Motor neuron (in vitro differentiated cells): ENCODE results near the gene ALLC. TPM values are rescaled to one million over a fixed set of nuclear protein-coding genes. Genes with fewer than 3 reads are reported as not detected.
"Not testable (repeated sequence)": the region's sequence is repeated elsewhere in the genome, so short reads cannot be mapped to it uniquely, and the experiment has no call there.

Experiments used
- ATAC-seq, 8 experiments: fragments of 200-7000 bp; cut with Tn5 transposase; replicated peaks in 6 of 8; 2 replicates each; pipeline ENCODE4 v1.8.0; 2021; ENCODE audit warnings: mild to moderate bottlenecking in 8 of 8, moderate library complexity in 8 of 8
- H3K27ac ChIP-seq, 2 donors: fragments of 250-450 bp; sonication (Bioruptor Pico); 2 replicates each; pipeline ENCODE4 v1.9.0; 2021; ENCODE audit warnings: antibody characterized with exemption in 2 of 2, mild to moderate bottlenecking in 2 of 2, moderate library complexity in 1 of 2
- H3K4me1 ChIP-seq, 2 donors: fragments of 250-450 bp; sonication (Bioruptor Pico); replicated peaks in 1 of 2; 2 replicates each; pipeline ENCODE4 v1.6.1; 2021; ENCODE audit warnings: antibody characterized with exemption in 2 of 2, mild to moderate bottlenecking in 2 of 2, moderate library complexity in 1 of 2
- H3K4me3 ChIP-seq, 5 donors: fragments of 250-450 bp; sonication (Bioruptor Pico); 2 replicates each; pipeline ENCODE4 v1.9.0; 2021; ENCODE audit warnings: antibody characterized with exemption in 5 of 5, mild to moderate bottlenecking in 5 of 5, moderate library complexity in 4 of 5
- whole genome bisulfite sequencing, 10 experiments: fragments of 450-650 bp; shearing (Covaris generic); methylation state at CpG; one replicate each; pipeline ENCODE4 v1.0.0; 2022; 5-methylcytosine and 5-hydroxymethylcytosine counted together
- in situ Hi-C, 9 experiments: fragments of 400-800 bp; cut with MboI; loops; one replicate each; pipeline ENCODE4 v1.15.0; 2021; ENCODE audit warnings: low sequenced_read_pairs in 9 of 9, low pct_unique_long_range_greater_than_20kb in 2 of 9; ENCODE audit not compliant: unreplicated experiment in 9 of 9
- total RNA-seq, 8 experiments: library from RNA; unstranded; fragments of 300-600 nt; gene quantifications; 2 replicates each; pipeline versions ENCODE4 v1.2.3 to v1.2.4, GENCODE V29; 2022

ALLC gene
- total RNA-seq, 8 experiments from 2014 or later: 0.13 to 1.1 (median 0.33) TPM; not detected in 4

- 53 to 73% (median 60%) methylated on average over 1 to 11 of the region's 12 CpGs; no CpG with 5 or more reads in 7 of the 10 experiments for WGBS, 10 experiments
- Histone ChIP-seq H3K4me1 (peaks cover 4 to 5% of the 10 kb centered on the region in 2 donors), H3K27ac (no peak overlapping the region), H3K4me3 (no peak overlapping the region)
- ATAC-seq: peak in 5 of 8 experiments; percentile 49 to 70 (median 52)
- in situ Hi-C loops: no loop called here
Measured at GRCh38 chr2:3628800-3629199, 29.2 kb upstream of the ALLC start.

GRCh38 chr2:3630631-3631030 lies 27.4 kb upstream of the ALLC start:
- Histone ChIP-seq H3K4me1 (peaks cover 9% of the 10 kb centered on the region in 2 donors), H3K27ac (no peak overlapping the region), H3K4me3 (no peak overlapping the region)
- WGBS, 10 experiments: 8 to 100% (median 93%) methylated on average over 1 to 7 of the region's 7 CpGs; no CpG with 5 or more reads in 1 of the 10 experiments
- ATAC-seq: no peak
- in situ Hi-C loops: no loop called here

- Histone ChIP-seq H3K4me3 (no peak overlapping the region), H3K27ac (no peak overlapping the region), H3K4me1 (peaks cover 9% of the 10 kb centered on the region in 2 donors)
- ATAC-seq: no peak
- in situ Hi-C loops: no loop called here
- WGBS, 10 experiments: 44 to 100% (median 85%) methylated on average over 1 to 5 of the region's 15 CpGs; no CpG with 5 or more reads in 3 of the 10 experiments
Measured at GRCh38 chr2:3631161-3631850, 26.7 kb upstream of the ALLC start.

GRCh38 chr2:3631851-3632659 lies 25.9 kb upstream of the ALLC start:
- ATAC-seq: no peak
- Histone ChIP-seq H3K27ac (no peak overlapping the region), H3K4me3 (no peak overlapping the region), H3K4me1 (peaks cover 9% of the 10 kb centered on the region in 2 donors)
- in situ Hi-C loops: no loop called here
- 20 to 100% (median 92%) methylated on average over 1 to 12 of the region's 26 CpGs; no CpG with 5 or more reads in 4 of the 10 experiments for WGBS, 10 experiments

GRCh38 chr2:3633089-3633981 lies 24.7 kb upstream of the ALLC start:
- WGBS, 10 experiments: 20 to 100% (median 100%) methylated on average over 1 to 9 of the region's 33 CpGs; no CpG with 5 or more reads in 1 of the 10 experiments
- in situ Hi-C loops: no loop called here
- peak in 1 of 8 experiments; percentile 38 for ATAC-seq
- Histone ChIP-seq H3K4me1 (peaks cover 9% of the 10 kb centered on the region in 2 donors), H3K27ac (no peak overlapping the region), H3K4me3 (no peak overlapping the region)

GRCh38 chr2:3633982-3634595 lies 23.9 kb upstream of the ALLC start:
- ATAC-seq: peak in 5 of 8 experiments; percentile 11 to 60 (median 43)
- in situ Hi-C loops: no loop called here
- 43 to 88% (median 72%) methylated on average over 1 to 6 of the region's 11 CpGs; no CpG with 5 or more reads in 1 of the 10 experiments for WGBS, 10 experiments

GRCh38 chr2:3634596-3635121 lies 23.3 kb upstream of the ALLC start:
- H3K4me3 ChIP-seq: no peak overlapping the region
- H3K4me1 ChIP-seq: peaks cover 4 to 7% of the 10 kb centered on the region in 2 donors
- in situ Hi-C loops: no loop called here
- WGBS, 10 experiments: 80 to 82% methylated on average over 1 to 2 of the region's 12 CpGs; no CpG with 5 or more reads in 8 of the 10 experiments
- H3K27ac ChIP-seq: no peak overlapping the region
- peak in 4 of 8 experiments; percentile 22 to 53 (median 32) for ATAC-seq

More at GRCh38 chr2:3633982-3634595, 23.9 kb upstream of the ALLC start:
- H3K27ac ChIP-seq: no peak overlapping the region
- no peak overlapping the region for H3K4me3 ChIP-seq
- H3K4me1 ChIP-seq: peaks cover 4 to 5% of the 10 kb centered on the region in 2 donors

GRCh38 chr2:3635171-3635974 lies 22.6 kb upstream of the ALLC start:
- in situ Hi-C loops: no loop called here
- Histone ChIP-seq H3K4me3 (no peak overlapping the region), H3K27ac (no peak overlapping the region), H3K4me1 (peaks cover 4 to 7% of the 10 kb centered on the region in 2 donors)
- 0 to 90% (median 10%) methylated on average over 1 to 14 of the region's 29 CpGs; no CpG with 5 or more reads in 3 of the 10 experiments for WGBS, 10 experiments
- ATAC-seq: peak in 4 of 8 experiments; percentile 13 to 88 (median 78)

GRCh38 chr2:3635975-3636327 lies 22.0 kb upstream of the ALLC start:
- H3K27ac ChIP-seq, H3K4me3 ChIP-seq, H3K4me1 ChIP-seq, in situ Hi-C loops: not testable (repeated sequence)
- ATAC-seq: peak in 1 of 8 experiments; percentile 58
- 0 to 100% (median 93%) methylated on average over 2 to 15 of the region's 16 CpGs; no CpG with 5 or more reads in 3 of the 10 experiments for WGBS, 10 experiments

GRCh38 chr2:3636586-3637310 lies 21.3 kb upstream of the ALLC start:
- no peak overlapping the region for H3K27ac ChIP-seq
- H3K4me3 ChIP-seq: no peak overlapping the region
- no peak for ATAC-seq
- peaks cover 4 to 7% of the 10 kb centered on the region in 2 donors for H3K4me1 ChIP-seq
- in situ Hi-C loops: no loop called here
- WGBS, 10 experiments: 80 to 100% (median 95%) methylated on average over 1 to 7 of the region's 13 CpGs; no CpG with 5 or more reads in 5 of the 10 experiments

- Histone ChIP-seq H3K4me1 (peaks cover 4 to 7% of the 10 kb centered on the region in 2 donors), H3K4me3 (no peak overlapping the region), H3K27ac (no peak overlapping the region)
- 33 to 87% (median 60%) methylated on average over 1 to 8 of the region's 11 CpGs; no CpG with 5 or more reads in 2 of the 10 experiments for WGBS, 10 experiments
- in situ Hi-C loops: no loop called here
- no peak for ATAC-seq
Measured at GRCh38 chr2:3637311-3637675, 20.7 kb upstream of the ALLC start.
